CD4-positive, alpha-beta T cell (primary cell): ENCODE data around the gene C1orf167. TPM values are rescaled to one million over a fixed set of nuclear protein-coding genes. Genes with fewer than 3 reads are reported as not detected.
A peak's percentile ranks its signal among the peaks of the same experiment; 100 is the strongest.

ENCODE experiments used
- ATAC-seq: fragments of 200-7000 bp; cut with Tn5 transposase; one replicate; pipeline ENCODE4 v1.10.0; 2022; ENCODE audit warnings: mild to moderate bottlenecking; ENCODE audit not compliant: poor library complexity
- CTCF ChIA-PET: fragments of 350-600 bp; sonication (Branson Sonifier 250); formaldehyde crosslinking; loops from one replicate; lab custom pipeline; 2021; ENCODE audit warnings: antibody characterized with exemption, inconsistent platforms; lab: Charles Lee
- POLR2A ChIA-PET: fragments of 350-600 bp; sonication (Branson Sonifier 250); formaldehyde crosslinking; loops from one replicate; lab custom pipeline; 2021; ENCODE audit warnings: antibody characterized with exemption, inconsistent platforms; lab: Charles Lee
- DNase-seq, 14 experiments: peaks; one replicate each; pipeline ENCODE4 v3.0.0-alpha.2; 2013 to 2020; ENCODE audit warnings: mixed read lengths in 2 of 14
- H3K27ac ChIP-seq, 2 donors: one replicate each; pipeline versions ENCODE4 v1.5.1 to v1.7.0; 2013; ENCODE audit warnings: low read length in 2 of 2, low read depth in 1 of 2, mild to moderate bottlenecking in 1 of 2
- H3K27me3 ChIP-seq, 2 experiments: 1 replicate in 1 of 2; 2 replicates in 1 of 2; pipeline versions ENCODE4 v1.6.1 to v1.7.0; 2013; ENCODE audit warnings: low read length in 2 of 2, control low read depth in 1 of 2, mild to moderate bottlenecking in 1 of 2, moderate library complexity in 1 of 2; ENCODE audit not compliant: insufficient read depth in 2 of 2, control insufficient read depth in 1 of 2
- H3K36me3 ChIP-seq: one replicate; pipeline ENCODE4 v1.6.1; 2013; ENCODE audit warnings: low read length, control low read depth; ENCODE audit not compliant: insufficient read depth
- H3K4me1 ChIP-seq: one replicate; pipeline ENCODE4 v1.6.1; 2013; ENCODE audit warnings: low read length, control low read depth; ENCODE audit not compliant: insufficient read depth
- H3K4me3 ChIP-seq: one replicate; pipeline ENCODE4 v1.5.1; 2013; ENCODE audit warnings: mild to moderate bottlenecking, low read length, moderate library complexity
- H3K9me3 ChIP-seq, 2 experiments: 1 replicate in 1 of 2; 2 replicates in 1 of 2; pipeline versions ENCODE4 v1.6.1 to v1.7.0; 2013; ENCODE audit warnings: low read length in 2 of 2, mild to moderate bottlenecking in 2 of 2, control low read depth in 1 of 2, moderate library complexity in 1 of 2; ENCODE audit not compliant: control insufficient read depth in 1 of 2, insufficient read depth in 1 of 2
- H3K27ac Mint-ChIP-seq: one replicate; pipeline ENCODE4 v1.8.0; 2020; ENCODE audit warnings: mixed read lengths
- H3K27me3 Mint-ChIP-seq: one replicate; pipeline ENCODE4 v1.8.0; 2021; ENCODE audit warnings: mixed read lengths
- H3K36me3 Mint-ChIP-seq: one replicate; pipeline ENCODE4 v1.8.0; 2021; ENCODE audit warnings: low read depth, mixed read lengths
- H3K4me1 Mint-ChIP-seq: one replicate; pipeline ENCODE4 v1.8.0; 2021; ENCODE audit warnings: low read depth, mixed read lengths
- H3K4me3 Mint-ChIP-seq: one replicate; pipeline ENCODE4 v1.8.0; 2020; ENCODE audit warnings: mild to moderate bottlenecking, mixed read lengths
- H3K9me3 Mint-ChIP-seq: one replicate; pipeline ENCODE4 v1.8.0; 2020; ENCODE audit warnings: mixed read lengths
- intact Hi-C, 2 experiments: fragments of 100-400 bp; cut with DNase I in 1 of 2; cut with micrococcal nuclease in 1 of 2; formaldehyde crosslinking; loops; one replicate each; pipeline versions ENCODE4 v1.15.1 to v1.9.0; 2023 to 2025; cut with DNase I, micrococcal nuclease
- total RNA-seq, 174 experiments: library from RNA in 2 of 174; stranded (reverse) in 2 of 174; gene quantifications; one replicate each; pipeline ENCODE4 v1.2.3 and lab custom pipeline; 2021 to 2026
- TF ChIP-seq, protein P1 (sequence below): fragments of 200-600 bp; IDR thresholded peaks from one replicate; pipeline ENCODE4 v1.8.0; 2022; ENCODE audit warnings: antibody characterized with exemption, mild to moderate bottlenecking

Gene C1orf167
- total RNA-seq, 2 experiments from 2014 or later: not detected

DNA sequence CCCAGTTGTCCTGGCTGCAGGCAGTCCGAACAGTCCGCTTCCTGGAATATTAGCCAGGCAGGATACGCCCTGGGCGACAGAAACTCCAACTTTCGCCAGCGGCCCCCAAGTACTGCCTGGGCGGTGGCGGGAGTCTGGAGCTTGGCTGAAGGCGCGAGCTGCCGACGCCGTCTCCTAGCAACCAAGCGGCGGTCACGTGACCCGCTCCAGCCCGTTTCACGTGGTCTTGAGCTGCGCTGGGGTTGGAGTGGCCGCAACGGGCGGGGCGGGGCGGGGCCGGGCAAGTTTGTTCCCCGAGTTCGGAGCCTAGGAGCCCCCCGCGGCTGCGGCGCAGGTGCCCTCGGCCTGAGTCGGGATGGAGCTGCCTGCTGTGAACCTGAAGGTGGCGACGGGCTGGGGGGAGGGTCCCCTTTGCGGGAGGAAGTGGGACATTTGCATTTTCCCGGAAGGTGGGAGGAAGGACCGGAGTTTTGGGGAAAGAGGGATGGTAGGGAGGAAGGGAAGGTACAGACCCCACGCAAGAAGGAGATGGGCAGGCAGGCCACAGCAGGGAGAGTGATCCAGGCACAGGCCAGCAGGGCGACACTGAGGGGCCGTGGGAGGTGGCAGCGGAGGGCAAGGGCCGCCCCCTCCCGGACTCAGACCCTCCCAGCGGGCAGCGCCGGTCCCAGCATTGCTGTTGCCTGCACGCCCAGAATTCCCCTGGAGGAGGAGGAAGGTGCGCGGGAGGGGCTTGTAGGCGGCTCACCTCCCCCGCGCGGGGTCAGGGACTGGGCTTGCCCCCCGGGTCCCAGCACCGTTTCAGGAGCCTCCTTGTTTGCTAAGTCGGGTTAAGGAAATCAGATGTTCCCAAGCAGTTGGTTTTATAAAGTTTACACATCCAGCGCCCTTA lies 25.9 kb upstream of the C1orf167 start, which contains the start of gene AGTRAP:
Gene AGTRAP (plus strand): TSS at position 283 of the 892 bp plus-strand sequence. CDS start 73 bp downstream, at position 356.
- intact Hi-C loops: loop anchor here (2.0 to 5.0 kb wide), 2 partner anchors 17 to 66 kb away; no protein-coding TSS in a partner anchor
- H3K27ac ChIP-seq: peak within 1 kb of the TSS; percentile 75
- POLR2A ChIA-PET: interaction anchor here (0.8 to 4.0 kb wide), 13 partner anchors 10 to 724 kb away, joined by 3 to 44 read pairs (median 6); partner anchors contain the start of genes CLCN6, FBXO44, FBXO6 and MTHFR

DNA sequence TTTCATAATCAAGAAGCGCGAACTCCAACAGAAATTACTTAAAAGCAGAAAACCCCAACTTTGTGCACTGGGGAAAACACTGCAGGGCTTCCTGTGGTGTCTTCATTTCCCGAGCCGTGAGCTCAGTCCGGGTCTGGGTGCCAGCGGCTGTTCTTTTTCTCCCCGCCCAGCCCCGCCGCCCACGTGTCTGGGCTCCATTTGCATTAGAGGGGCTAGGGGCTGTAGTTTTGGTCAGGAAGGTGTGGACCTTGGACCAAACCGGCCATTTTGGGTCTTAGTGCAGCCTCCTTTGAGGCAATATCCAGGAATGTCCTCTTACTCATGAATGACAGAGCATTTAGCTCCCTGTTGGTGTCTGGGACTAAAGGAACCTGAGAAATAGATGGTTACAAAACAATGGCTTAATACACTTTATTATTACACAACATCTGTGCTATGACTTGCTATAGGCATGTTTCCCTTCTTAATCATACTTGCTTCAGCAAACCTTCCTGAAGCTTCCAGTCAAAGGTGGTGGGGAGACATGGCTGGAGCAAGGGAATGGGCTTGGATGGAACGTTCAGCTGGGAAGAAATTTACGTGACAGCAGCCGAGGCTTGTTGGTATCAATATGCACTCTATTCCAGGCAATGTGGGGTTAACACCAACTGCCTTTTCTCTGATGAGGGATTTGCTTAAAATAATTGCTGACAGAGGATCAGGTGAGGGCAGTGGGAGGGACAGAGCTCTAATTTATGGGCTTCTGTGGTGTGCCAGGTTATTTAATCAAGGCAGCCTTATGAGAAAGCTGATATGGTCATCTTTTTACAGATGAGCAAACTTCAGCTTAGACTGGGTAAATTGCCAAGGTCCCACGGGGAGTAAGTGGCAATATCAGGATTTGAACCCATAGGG lies 25.0 kb upstream of the C1orf167 start:
- POLR2A ChIA-PET: interaction anchor here (0.8 to 4.0 kb wide), 10 partner anchors 11 to 475 kb away, joined by 3 to 44 read pairs (median 6); partner anchors contain the start of genes CLCN6, FBXO6, MTHFR and MTOR
- Histone ChIP-seq H3K27me3 (no peaks in the 10 kb centered on the region), H3K36me3 (no peaks in the 10 kb centered on the region), H3K4me3 (peak overlapping the region; percentile 99), H3K9me3 (no peaks in the 10 kb centered on the region), H3K27ac (peak overlapping the region; percentile 75), H3K4me1 (peaks cover 74% of the 10 kb centered on the region)
- intact Hi-C loops: loop anchor here (2.0 to 5.0 kb wide), 2 partner anchors 18 to 65 kb away; no protein-coding TSS in a partner anchor
- TF ChIP-seq, protein P1, sequence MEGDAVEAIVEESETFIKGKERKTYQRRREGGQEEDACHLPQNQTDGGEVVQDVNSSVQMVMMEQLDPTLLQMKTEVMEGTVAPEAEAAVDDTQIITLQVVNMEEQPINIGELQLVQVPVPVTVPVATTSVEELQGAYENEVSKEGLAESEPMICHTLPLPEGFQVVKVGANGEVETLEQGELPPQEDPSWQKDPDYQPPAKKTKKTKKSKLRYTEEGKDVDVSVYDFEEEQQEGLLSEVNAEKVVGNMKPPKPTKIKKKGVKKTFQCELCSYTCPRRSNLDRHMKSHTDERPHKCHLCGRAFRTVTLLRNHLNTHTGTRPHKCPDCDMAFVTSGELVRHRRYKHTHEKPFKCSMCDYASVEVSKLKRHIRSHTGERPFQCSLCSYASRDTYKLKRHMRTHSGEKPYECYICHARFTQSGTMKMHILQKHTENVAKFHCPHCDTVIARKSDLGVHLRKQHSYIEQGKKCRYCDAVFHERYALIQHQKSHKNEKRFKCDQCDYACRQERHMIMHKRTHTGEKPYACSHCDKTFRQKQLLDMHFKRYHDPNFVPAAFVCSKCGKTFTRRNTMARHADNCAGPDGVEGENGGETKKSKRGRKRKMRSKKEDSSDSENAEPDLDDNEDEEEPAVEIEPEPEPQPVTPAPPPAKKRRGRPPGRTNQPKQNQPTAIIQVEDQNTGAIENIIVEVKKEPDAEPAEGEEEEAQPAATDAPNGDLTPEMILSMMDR: no peak
- H3K27me3 Mint-ChIP-seq: no peaks in the 10 kb centered on the region
- ATAC-seq (peak; percentile 72), DNase-seq (peak in 13 of 14 experiments; percentile 13 to 81 (median 33))
- peak overlapping the region; percentile 96 for H3K4me3 Mint-ChIP-seq
- CTCF ChIA-PET: interaction anchor here (0.6 to 4.3 kb wide), 5 partner anchors 12 to 87 kb away, joined by 3 to 30 read pairs (median 6); partner anchors contain the start of gene FBXO6
- no peaks in the 10 kb centered on the region for H3K9me3 Mint-ChIP-seq
- no peaks in the 10 kb centered on the region for H3K36me3 Mint-ChIP-seq
- H3K4me1 Mint-ChIP-seq: peaks cover 73% of the 10 kb centered on the region
- H3K27ac Mint-ChIP-seq: peak overlapping the region; percentile 43

More for the DNA sequence above, 25.9 kb upstream of the C1orf167 start, which contains the start of gene AGTRAP:
- peaks cover 73% of the 10 kb centered on the region for H3K4me1 Mint-ChIP-seq
- H3K4me1 ChIP-seq: peaks cover 74% of the 10 kb centered on the region
- ATAC-seq: peak; percentile 65
- peak; percentile 72 to 95 (median 81) for DNase-seq
- no peaks in the 10 kb centered on the region for H3K9me3 Mint-ChIP-seq
- TF ChIP-seq, protein P1: no peak
- peak within 1 kb of the TSS; percentile 99 for H3K4me3 ChIP-seq
- no peaks in the 10 kb centered on the region for H3K36me3 Mint-ChIP-seq
- H3K27me3 ChIP-seq: no peaks in the 10 kb centered on the region
- H3K27ac Mint-ChIP-seq: peak within 1 kb of the TSS; percentile 43
- no peaks in the 10 kb centered on the region for H3K36me3 ChIP-seq
- CTCF ChIA-PET: interaction anchor here (0.6 to 4.3 kb wide), 5 partner anchors 13 to 86 kb away, joined by 3 to 30 read pairs (median 5); partner anchors contain the start of gene FBXO6
- no peaks in the 10 kb centered on the region for H3K9me3 ChIP-seq
- H3K27me3 Mint-ChIP-seq: no peaks in the 10 kb centered on the region
- H3K4me3 Mint-ChIP-seq: peak within 1 kb of the TSS; percentile 96
